DOHH2 (cell line): ENCODE data around the gene DUSP1.

Source experiments
- EZH2phosphoT487 ChIP-seq: fragments of 200-600 bp; sonication (generic); IDR thresholded peaks from 2 replicates; pipeline ENCODE4 v1.6.1; 2017; ENCODE audit warnings: borderline replicate concordance, mild to moderate bottlenecking, antibody characterized with exemption, low read length, moderate library complexity, mixed read lengths
- TF ChIP-seq, protein P1 (sequence below): fragments of 200-600 bp; sonication (generic); IDR thresholded peaks from one replicate; pipeline ENCODE4 v1.5.1; 2014; ENCODE audit warnings: antibody characterized with exemption, mild to moderate bottlenecking, low read depth, low read length; ENCODE audit not compliant: poor library complexity, severe bottlenecking

DNA sequence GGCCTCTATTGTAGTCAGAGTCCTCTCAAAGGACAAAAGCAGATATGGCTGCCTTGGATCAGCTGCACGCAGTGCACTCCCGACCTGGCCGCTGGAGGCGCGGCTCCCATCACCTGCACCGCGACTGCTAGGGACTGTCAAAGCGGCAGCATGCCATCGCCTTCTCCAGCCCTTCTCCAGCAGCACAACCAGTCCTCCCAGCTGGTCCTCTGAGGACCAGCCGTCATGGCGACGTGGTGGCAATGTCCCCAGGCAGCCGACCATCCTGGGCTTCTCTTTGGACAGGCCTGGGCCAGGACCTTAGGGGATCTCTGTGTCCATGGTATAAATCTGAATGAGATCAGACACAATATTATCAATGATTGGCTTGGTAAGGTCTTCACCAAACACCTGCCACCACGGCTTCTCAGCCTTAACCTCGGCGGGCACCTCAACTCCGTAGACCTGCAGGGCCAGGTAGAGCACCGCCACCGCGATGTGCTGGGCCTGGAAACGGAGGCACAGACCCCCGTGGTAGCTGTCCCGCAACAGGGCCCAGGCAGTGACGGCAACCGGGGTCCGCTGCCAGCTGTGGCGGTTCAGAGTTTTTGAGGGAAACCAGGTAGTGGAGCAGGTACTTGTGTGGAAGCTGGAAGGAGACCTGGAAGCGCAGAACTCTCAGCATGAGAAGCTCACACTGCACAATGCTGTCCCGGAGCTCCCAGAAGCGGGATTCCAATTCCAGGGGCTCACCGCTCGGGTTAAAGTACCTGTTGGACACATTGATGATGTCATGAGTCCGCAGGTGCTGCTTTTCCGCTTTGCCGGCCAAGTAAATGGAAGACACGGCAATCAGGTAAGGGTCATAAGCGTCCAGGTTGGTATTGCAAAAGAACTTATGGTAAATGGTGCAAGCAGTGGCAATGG, 8.5 kb downstream of the DUSP1 start:
- TF ChIP-seq, protein P1, sequence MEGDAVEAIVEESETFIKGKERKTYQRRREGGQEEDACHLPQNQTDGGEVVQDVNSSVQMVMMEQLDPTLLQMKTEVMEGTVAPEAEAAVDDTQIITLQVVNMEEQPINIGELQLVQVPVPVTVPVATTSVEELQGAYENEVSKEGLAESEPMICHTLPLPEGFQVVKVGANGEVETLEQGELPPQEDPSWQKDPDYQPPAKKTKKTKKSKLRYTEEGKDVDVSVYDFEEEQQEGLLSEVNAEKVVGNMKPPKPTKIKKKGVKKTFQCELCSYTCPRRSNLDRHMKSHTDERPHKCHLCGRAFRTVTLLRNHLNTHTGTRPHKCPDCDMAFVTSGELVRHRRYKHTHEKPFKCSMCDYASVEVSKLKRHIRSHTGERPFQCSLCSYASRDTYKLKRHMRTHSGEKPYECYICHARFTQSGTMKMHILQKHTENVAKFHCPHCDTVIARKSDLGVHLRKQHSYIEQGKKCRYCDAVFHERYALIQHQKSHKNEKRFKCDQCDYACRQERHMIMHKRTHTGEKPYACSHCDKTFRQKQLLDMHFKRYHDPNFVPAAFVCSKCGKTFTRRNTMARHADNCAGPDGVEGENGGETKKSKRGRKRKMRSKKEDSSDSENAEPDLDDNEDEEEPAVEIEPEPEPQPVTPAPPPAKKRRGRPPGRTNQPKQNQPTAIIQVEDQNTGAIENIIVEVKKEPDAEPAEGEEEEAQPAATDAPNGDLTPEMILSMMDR: no peak
- TF ChIP-seq EZH2phosphoT487: no peak
